Measurements from ENCODE around the gene GAPDHS. TPM values are rescaled to one million over a fixed set of nuclear protein-coding genes. Genes with fewer than 3 reads are reported as not detected.

Gene GAPDHS
- polyA plus RNA-seq, 1 of the 3 experiments (the other 2 are of a cell fraction) = not detected

- CTCF ChIA-PET = interaction anchor here (0.7 to 3.9 kb wide), 15 partner anchors 9 to 264 kb away, joined by 3 to 15 read pairs (median 4); partner anchors contain the start of gene HAUS5
- 23% methylated on average over 16 of the region's 30 CpGs for WGBS (ENCODE audit: low lambda C conversion rate)
- H3K9ac ChIP-seq = no peak overlapping the region
Observed at GRCh38 chr19:35555301-35556005, 22.2 kb downstream of the GAPDHS start.

GRCh38 chr19:35556025-35556590 is 22.9 kb downstream of the GAPDHS start:
- Histone ChIP-seq H3K4me2 (no peak overlapping the region), H3K27ac (ENCODE audit: low read depth in 2 of 2, low read length in 1 of 2) (no peak overlapping the region), H3F3A (replicated peaks; ENCODE audit: insufficient read depth) (no peaks in the 10 kb centered on the region), H3K36me3 (replicated peaks in 1 of 2; ENCODE audit: control insufficient read depth in 1 of 2, insufficient read depth in 2 of 2, low read length in 1 of 2) (no peaks in the 10 kb centered on the region), H2AFZ (ENCODE audit: low read depth) (no peak overlapping the region), H3K79me2 (ENCODE audit: insufficient read depth) (no peaks in the 10 kb centered on the region), H3K4me1 (ENCODE audit: control insufficient read depth in 1 of 2, insufficient read depth in 2 of 2, low read depth in 1 of 2, low read length in 1 of 2) (peaks cover 0 to 11% of the 10 kb centered on the region in 2 experiments; a peak in 1 of 4 replicates), H3K9me3 (no peaks in the 10 kb centered on the region), H3K9ac (no peak overlapping the region), H4K20me1 (ENCODE audit: insufficient read depth) (no peaks in the 10 kb centered on the region), H3K9me2 (no peaks in the 10 kb centered on the region), H3K27me3 (ENCODE audit: insufficient read depth) (peaks cover 26% of the 10 kb centered on the region), H3K4me3 (ENCODE audit: low read depth in 2 of 2, low read length in 1 of 2) (no peak overlapping the region)
- ChIA-PET CTCF (interaction anchor here (0.7 to 3.9 kb wide), 15 partner anchors 9 to 264 kb away, joined by 3 to 15 read pairs (median 4); partner anchors contain the start of gene HAUS5), POLR2A (no interaction called here)
- no peak for DNase-seq
- WGBS (ENCODE audit: low lambda C conversion rate) = 74% methylated on average over 9 of the region's 9 CpGs
- no peak for TF ChIP-seq CHD2 (IDR thresholded peaks at IDR 0.05; ENCODE audit: low read length, partially characterized antibody)
- no peak for TF ChIP-seq CTCF (IDR thresholded peaks at IDR 0.05)
- TF ChIP-seq USF2 (IDR thresholded peaks at IDR 0.05; ENCODE audit: borderline replicate concordance, low read depth, low read length) = no peak

More at GRCh38 chr19:35555301-35556005, 22.2 kb downstream of the GAPDHS start:
- Histone ChIP-seq H3K9me2 (no peaks in the 10 kb centered on the region), H3K4me2 (no peak overlapping the region), H3K9me3 (no peaks in the 10 kb centered on the region), H3K4me1 (ENCODE audit: control insufficient read depth in 1 of 2, insufficient read depth in 2 of 2, low read depth in 1 of 2, low read length in 1 of 2) (peaks cover 0 to 11% of the 10 kb centered on the region in 2 experiments; a peak in 1 of 4 replicates), H3K4me3 (ENCODE audit: low read depth in 2 of 2, low read length in 1 of 2) (no peak overlapping the region), H3K36me3 (replicated peaks in 1 of 2; ENCODE audit: control insufficient read depth in 1 of 2, insufficient read depth in 2 of 2, low read length in 1 of 2) (no peaks in the 10 kb centered on the region), H2AFZ (ENCODE audit: low read depth) (no peak overlapping the region), H4K20me1 (ENCODE audit: insufficient read depth) (no peaks in the 10 kb centered on the region), H3K79me2 (ENCODE audit: insufficient read depth) (no peaks in the 10 kb centered on the region), H3K27ac (ENCODE audit: low read depth in 2 of 2, low read length in 1 of 2) (no peak overlapping the region), H3F3A (replicated peaks; ENCODE audit: insufficient read depth) (no peaks in the 10 kb centered on the region), H3K27me3 (ENCODE audit: insufficient read depth) (peaks cover 19% of the 10 kb centered on the region)
- POLR2A ChIA-PET = no interaction called here
- peak; percentile 84 for DNase-seq
- TF ChIP-seq MAX (IDR thresholded peaks at IDR 0.05; ENCODE audit: low read depth) (peak; percentile 57; the same call in 1 of the 2 replicates), RAD21 (IDR thresholded peaks at IDR 0.05; ENCODE audit: low read length) (peak; percentile 75), PBX3 (IDR thresholded peaks at IDR 0.05) (no peak), RCOR1 (IDR thresholded peaks at IDR 0.05; ENCODE audit: low read length) (no peak), MXI1 (IDR thresholded peaks at IDR 0.05; ENCODE audit: low read depth, low read length) (peak; percentile 57; the same call in 1 of the 2 replicates), CTCF (IDR thresholded peaks at IDR 0.05) (peak; percentile 57), SMC3 (IDR thresholded peaks at IDR 0.05; ENCODE audit: low read depth, low read length) (peak; percentile 43; the same call in 1 of the 2 replicates)
